Head of caudate nucleus (tissue), 42 donors: ENCODE results near the gene SRRD.
"Not testable (repeated sequence)": the region's sequence is repeated elsewhere in the genome, so short reads cannot be mapped to it uniquely, and the experiment has no call there.

Source experiments
- DNase-seq, 42 donors: peaks; one replicate each; pipeline versions ENCODE4 v3.0.0 to v3.0.0-alpha.2; 2020 to 2021; ENCODE audit warnings: mixed read lengths in 7 of 42
- intact Hi-C: fragments of 100-400 bp; cut with DNase I; formaldehyde crosslinking; loops from one replicate; pipeline ENCODE4 v1.15.0; 2022

SRRD gene

GRCh38 chr22:26483439-26484359 is at the start of gene SRRD, which contains the start of gene HPS4:
TSS of gene SRRD (plus strand) at chr22:26483877. CDS start at chr22:26483891, 14 bp downstream.
TSS of gene HPS4 (minus strand) at chr22:26483783. CDS start at chr22:26481762, 2,021 bp downstream.
- peak; percentile 67 to 94 (median 88) for DNase-seq
- intact Hi-C loops = loop anchor here (1.0 to 10.0 kb wide), 2 partner anchors 29 to 171 kb away; partner anchors contain the start of genes MIAT and TFIP11

GRCh38 chr22:26435327-26436093 is 48.2 kb upstream of the SRRD start:
- DNase-seq = peak in 17 of 42 donors; percentile 15 to 80 (median 56)
- intact Hi-C loops = no loop called here

- intact Hi-C loops = no loop called here
- peak in 1 of 42 donors; percentile 3 for DNase-seq
Observed at GRCh38 chr22:26436903-26437515, 46.7 kb upstream of the SRRD start.

- intact Hi-C loops = no loop called here
- DNase-seq = peak in 2 of 42 donors; percentile 3 to 36
Observed at GRCh38 chr22:26437694-26438392, 45.8 kb upstream of the SRRD start.

- peak in 2 of 42 donors; percentile 26 to 42 for DNase-seq
- intact Hi-C loops = not testable (repeated sequence)
Observed at GRCh38 chr22:26438776-26439175, 44.9 kb upstream of the SRRD start.

GRCh38 chr22:26439559-26439958 is 44.1 kb upstream of the SRRD start:
- intact Hi-C loops = no loop called here
- peak in 1 of 42 donors; percentile 12 for DNase-seq

- DNase-seq = peak in 3 of 42 donors; percentile 7 to 24 (median 18)
- intact Hi-C loops = no loop called here
Observed at GRCh38 chr22:26442086-26442756, 41.5 kb upstream of the SRRD start.

- intact Hi-C loops = no loop called here
- peak in 5 of 42 donors; percentile 3 to 39 (median 26) for DNase-seq
Observed at GRCh38 chr22:26443901-26444690, 39.6 kb upstream of the SRRD start.

- peak in 4 of 42 donors; percentile 1 to 34 (median 33) for DNase-seq
- intact Hi-C loops = no loop called here
Observed at GRCh38 chr22:26444777-26445176, 38.9 kb upstream of the SRRD start.

- peak in 4 of 42 donors; percentile 3 to 39 (median 26) for DNase-seq
- intact Hi-C loops = no loop called here
Observed at GRCh38 chr22:26445577-26446275, 38.0 kb upstream of the SRRD start.

GRCh38 chr22:26446808-26447515 is 36.7 kb upstream of the SRRD start:
- DNase-seq = peak in 3 of 42 donors; percentile 0 to 31 (median 30)
- intact Hi-C loops = no loop called here

- intact Hi-C loops = no loop called here
- DNase-seq = peak in 4 of 42 donors; percentile 3 to 59 (median 46)
Observed at GRCh38 chr22:26447584-26448329, 35.9 kb upstream of the SRRD start.

GRCh38 chr22:26448334-26448733 is 35.3 kb upstream of the SRRD start:
- intact Hi-C loops = no loop called here
- DNase-seq = peak in 2 of 42 donors; percentile 4 to 35

- DNase-seq = peak in 1 of 42 donors; percentile 35
Observed at GRCh38 chr22:26448941-26449340, 34.7 kb upstream of the SRRD start.

More at GRCh38 chr22:26448941-26449340, 34.7 kb upstream of the SRRD start:
- intact Hi-C loops = no loop called here
